Measurements from ENCODE around the gene ZBTB18.
"Not testable (repeated sequence)": the region's sequence is repeated elsewhere in the genome, so short reads cannot be mapped to it uniquely, and the experiment has no call there.

The ZBTB18 gene

GRCh38 chr1:244050835-244051444 is at the start of gene ZBTB18:
TSS of gene ZBTB18 (plus strand) at chr1:244051283. CDS start at chr1:244051432, 149 bp downstream.
- DNase-seq (ENCODE audit: low spot score) (no peak), FAIRE-seq (no peak)

GRCh38 chr1:244002721-244003120 is 48.4 kb upstream of the ZBTB18 start:
- FAIRE-seq: no peak

GRCh38 chr1:244005455-244005854 is 45.6 kb upstream of the ZBTB18 start:
- DNase-seq (ENCODE audit: low spot score) (no peak), FAIRE-seq (no peak)

More at GRCh38 chr1:244002721-244003120, 48.4 kb upstream of the ZBTB18 start:
- DNase-seq (ENCODE audit: low spot score): no peak

DNA sequence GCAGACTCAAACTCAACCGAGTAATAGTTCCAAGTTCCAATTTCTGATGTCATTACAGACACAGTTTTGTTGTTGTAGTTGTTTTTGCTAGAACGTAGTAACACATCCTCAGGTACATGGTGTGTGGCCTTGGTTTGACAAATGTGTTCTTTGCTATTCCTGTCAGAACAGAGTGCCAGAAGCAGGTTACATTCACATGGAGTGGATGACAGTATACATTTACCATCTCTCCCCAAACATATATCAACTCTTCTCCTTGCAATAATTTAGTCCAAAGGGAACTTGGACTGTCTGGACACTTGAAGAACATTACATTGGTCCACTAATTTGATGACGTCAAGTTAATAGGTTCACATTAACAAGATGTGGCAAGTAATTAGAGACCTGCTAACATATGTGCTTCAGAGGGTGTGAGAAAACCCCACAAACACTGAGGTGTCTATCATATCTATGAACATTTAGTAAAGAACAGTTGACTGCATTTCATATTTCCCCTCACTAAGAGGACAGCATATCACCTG is 44.6 kb upstream of the ZBTB18 start:
- no peak for DNase-seq (ENCODE audit: low spot score)
- FAIRE-seq: no peak

GRCh38 chr1:244006961-244007360 is 44.1 kb upstream of the ZBTB18 start:
- FAIRE-seq: no peak
- no peak for DNase-seq (ENCODE audit: low spot score)

- DNase-seq (ENCODE audit: low spot score): peak; percentile 28
- no peak for FAIRE-seq
These were observed 40.9 kb upstream of the ZBTB18 start for GRCh38 chr1:244010191-244010590.

DNA sequence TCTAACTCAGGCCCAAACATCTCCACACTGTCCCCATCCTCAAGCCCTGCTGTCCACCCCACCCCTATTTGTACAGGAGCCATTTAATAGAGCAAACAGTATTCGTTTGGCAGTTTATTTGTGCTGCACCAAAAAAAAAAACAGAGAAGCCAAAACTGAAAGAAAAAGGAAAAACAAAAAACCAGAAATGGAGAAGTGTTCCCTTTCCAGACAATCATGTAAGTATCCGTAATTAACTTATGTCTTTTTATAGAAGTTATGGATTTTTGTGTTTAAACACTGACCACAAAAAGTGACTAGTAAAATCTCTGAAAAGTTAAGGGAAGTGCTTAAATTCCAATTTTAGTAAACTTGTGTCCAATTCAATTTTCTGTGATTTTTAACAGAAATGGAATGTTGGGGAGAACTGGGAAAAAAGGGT is 40.4 kb upstream of the ZBTB18 start:
- FAIRE-seq (no peak), DNase-seq (ENCODE audit: low spot score) (no peak)

GRCh38 chr1:244011271-244011670 is 39.8 kb upstream of the ZBTB18 start:
- no peak for FAIRE-seq

DNA sequence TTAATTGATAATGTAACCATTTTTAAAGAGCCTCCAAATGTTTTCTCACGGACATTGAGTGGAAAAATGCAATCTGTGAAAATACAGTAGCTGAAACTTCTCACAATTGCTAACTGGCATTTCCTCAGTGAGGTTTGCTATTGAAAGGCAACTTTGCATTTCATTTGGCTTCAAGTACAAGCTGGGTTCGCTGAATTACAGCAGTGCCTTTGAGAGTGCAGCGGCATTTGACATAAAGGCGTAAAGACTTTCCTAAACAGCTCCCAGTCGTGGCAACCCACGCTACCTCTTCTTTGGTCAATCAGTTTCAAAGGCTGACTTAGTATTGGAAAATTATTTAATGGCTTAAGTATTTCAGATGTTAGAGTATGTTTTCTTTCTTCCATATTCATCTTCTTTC is 39.3 kb upstream of the ZBTB18 start:
- FAIRE-seq (no peak), DNase-seq (ENCODE audit: low spot score) (no peak)

More at GRCh38 chr1:244011271-244011670, 39.8 kb upstream of the ZBTB18 start:
- DNase-seq (ENCODE audit: low spot score): no peak

DNA sequence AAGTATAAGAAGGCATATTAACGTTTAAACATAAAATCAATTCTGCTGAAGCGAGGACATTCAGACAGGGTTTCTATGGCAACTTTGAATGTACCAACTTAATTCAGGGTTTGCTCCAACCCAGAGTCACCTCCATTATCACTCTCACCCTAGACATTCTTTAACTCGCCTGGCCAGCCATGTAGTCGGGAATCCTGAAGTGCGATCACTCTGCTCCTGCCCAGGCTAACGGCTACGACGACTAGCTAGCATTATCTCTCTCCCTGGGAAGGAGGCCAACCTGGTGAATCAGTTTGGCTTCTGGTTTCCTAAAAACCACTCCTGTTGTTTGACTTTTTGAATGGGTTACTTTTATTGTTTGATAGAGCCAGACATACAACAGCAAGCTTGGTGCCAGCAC is 38.9 kb upstream of the ZBTB18 start:
- FAIRE-seq: peak; percentile 5
- DNase-seq (ENCODE audit: low spot score): peak; percentile 75

- DNase-seq (ENCODE audit: low spot score) (no peak), FAIRE-seq (no peak)
These were observed 38.0 kb upstream of the ZBTB18 start for GRCh38 chr1:244013100-244013499.

DNA sequence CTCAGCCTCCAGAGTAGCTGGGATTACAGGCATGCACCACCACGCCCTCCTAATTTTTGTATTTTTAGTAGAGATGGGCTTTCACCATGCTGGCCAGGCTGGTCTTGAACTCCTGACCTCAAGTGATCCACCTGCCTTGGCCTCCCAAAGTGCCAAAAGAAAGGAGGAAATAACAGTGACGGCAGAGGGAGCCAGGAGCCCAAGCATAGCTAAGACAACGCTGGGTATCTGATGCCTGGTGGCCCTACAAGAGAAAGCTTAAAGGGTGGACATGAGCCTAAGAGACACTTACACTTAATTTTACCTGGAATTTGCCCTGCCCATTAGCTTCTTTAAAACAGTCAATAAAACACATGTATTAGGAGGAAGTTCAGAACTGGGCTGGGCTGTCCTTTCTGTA is 36.2 kb upstream of the ZBTB18 start:
- DNase-seq (ENCODE audit: low spot score); FAIRE-seq: not testable (repeated sequence)

GRCh38 chr1:244019982-244020485 is 31.0 kb upstream of the ZBTB18 start:
- DNase-seq (ENCODE audit: low spot score) (no peak), FAIRE-seq (no peak)

DNA sequence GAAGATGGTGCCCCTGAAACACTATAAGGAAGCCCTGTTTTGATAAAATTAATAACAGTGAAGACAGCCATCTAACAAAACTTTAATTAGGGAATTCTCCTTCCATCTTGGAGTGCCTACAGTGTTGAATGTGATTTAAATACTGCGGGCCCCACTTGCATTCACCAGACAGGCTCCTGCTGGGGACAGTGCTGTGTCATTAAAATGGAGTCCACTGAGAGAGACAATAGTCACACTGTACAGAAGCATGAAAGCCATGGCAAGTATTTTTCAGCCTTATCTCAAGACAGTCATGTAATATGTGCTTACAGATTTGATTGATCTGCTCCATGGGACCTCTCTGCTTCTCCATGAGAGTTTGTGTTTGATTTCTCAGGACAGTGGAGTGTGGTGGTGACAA is 29.7 kb upstream of the ZBTB18 start:
- FAIRE-seq: no peak

GRCh38 chr1:244022311-244022710 is 28.8 kb upstream of the ZBTB18 start:
- FAIRE-seq: no peak
- DNase-seq (ENCODE audit: low spot score): no peak

More for the DNA sequence above, 29.7 kb upstream of the ZBTB18 start:
- no peak for DNase-seq (ENCODE audit: low spot score)

DNA sequence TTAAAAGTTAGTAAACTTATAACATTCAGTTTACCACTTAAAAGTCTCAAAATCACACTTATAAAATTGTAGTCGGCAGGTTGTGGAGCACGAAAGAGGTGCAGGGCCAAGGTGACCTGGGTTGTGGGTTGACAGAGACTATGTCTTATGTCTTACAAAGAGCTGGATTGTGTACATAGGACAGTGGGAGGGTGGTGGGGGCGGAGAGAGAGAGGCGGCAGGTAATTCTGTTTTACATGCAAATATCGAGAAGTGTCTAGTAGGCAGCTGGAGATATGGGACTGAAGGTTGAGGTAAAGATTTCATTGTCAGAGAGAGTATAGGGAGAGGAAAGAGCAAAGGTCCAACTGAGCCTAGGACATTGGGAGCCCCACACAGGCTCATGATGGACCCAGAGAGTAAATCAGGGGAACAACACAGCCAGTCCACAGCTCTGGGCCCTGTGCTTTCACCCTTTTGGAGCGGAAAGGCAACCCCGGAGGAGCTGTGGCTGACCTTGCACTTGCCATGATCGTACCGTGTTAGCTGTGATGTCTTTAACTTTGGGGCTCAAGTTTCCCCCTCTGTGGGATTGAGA is 28.1 kb upstream of the ZBTB18 start:
- DNase-seq (ENCODE audit: low spot score) (no peak), FAIRE-seq (no peak)

GRCh38 chr1:244027491-244028145 is 23.5 kb upstream of the ZBTB18 start:
- DNase-seq (ENCODE audit: low spot score) (no peak), FAIRE-seq (no peak)

DNA sequence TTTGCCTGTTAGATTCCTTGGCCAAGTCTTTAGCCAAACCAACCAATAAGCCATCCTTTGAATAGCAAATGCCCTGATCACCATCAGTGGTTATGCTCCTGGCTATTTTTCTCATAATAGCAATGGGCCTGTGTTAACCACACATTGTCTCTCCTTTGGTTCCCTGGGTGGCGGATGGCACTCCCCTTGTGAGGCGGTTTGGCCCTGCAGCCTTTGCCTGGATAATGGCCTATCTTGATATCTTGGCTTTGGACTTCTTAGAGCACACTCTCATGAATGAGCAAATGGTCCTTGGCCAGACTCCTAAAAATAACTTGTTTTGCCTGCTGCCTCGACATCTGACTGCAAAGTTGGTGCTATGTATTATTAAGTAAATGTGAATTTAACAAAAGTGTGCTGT is 22.4 kb upstream of the ZBTB18 start:
- FAIRE-seq (no peak), DNase-seq (ENCODE audit: low spot score) (no peak)

DNA sequence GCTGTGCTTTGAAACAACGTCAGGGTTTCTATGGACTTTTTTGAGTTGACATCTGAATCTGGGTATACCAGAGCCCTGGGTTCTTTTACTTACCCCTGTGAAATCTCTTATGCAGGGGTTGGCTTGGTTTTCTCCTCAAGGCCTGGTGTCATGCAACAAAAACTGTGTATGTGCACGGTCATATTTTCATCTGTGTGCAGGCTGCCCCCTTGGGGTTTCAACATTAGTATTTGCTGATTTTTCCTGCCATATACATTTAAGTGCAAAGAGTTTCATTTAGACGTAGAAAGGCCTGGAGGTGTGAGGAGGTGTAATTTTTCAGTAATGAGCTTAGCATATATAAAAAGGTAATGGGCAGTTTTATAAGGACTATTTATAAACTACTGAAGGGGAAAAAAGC is 22.0 kb upstream of the ZBTB18 start:
- no peak for DNase-seq (ENCODE audit: low spot score)
- FAIRE-seq: no peak

DNA sequence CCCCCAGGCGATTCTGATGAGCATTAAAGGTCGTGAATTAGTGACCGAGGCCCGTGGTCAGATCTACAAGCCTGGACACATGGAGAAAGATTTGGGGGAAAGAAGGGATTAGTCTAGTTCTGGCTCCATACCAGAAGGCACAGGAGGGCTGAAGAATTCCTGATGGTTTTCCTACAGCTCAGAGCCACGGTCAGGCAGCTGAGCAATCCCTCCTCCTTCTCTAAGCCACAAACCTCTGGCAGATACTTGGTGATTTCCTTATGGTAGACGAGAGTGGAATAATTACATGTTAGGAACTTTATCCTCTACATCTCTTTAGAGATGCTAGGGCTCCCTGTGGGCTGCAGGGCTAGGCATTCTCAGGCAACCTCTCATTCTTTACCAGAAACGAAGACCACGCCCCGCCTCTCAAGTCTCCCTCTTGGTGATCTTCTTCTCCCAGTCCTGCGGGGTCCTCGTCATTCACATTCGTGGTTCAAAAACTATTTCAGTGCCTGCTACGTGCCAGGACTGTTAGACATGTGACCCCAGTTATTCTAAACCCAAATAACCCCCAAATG is 20.5 kb upstream of the ZBTB18 start:
- FAIRE-seq (no peak), DNase-seq (ENCODE audit: low spot score) (no peak)

GRCh38 chr1:244035358-244035757 is 15.7 kb upstream of the ZBTB18 start:
- FAIRE-seq: no peak
- DNase-seq (ENCODE audit: low spot score): no peak

GRCh38 chr1:244037252-244037651 is 13.8 kb upstream of the ZBTB18 start:
- FAIRE-seq (no peak), DNase-seq (ENCODE audit: low spot score) (no peak)

Data from urothelium cell line (cell line).